G401.6 (cell line): Measurements from ENCODE around the gene TGDS.
"Not testable (repeated sequence)": the region's sequence is repeated elsewhere in the genome, so short reads cannot be mapped to it uniquely, and the experiment has no call there.

Experiments used
- FAIRE-seq: peaks from 2 replicates; lab custom pipeline; 2012; peaks lifted over from hg19 to GRCh38; lab: Jason Lieb, UNC

The TGDS gene

DNA sequence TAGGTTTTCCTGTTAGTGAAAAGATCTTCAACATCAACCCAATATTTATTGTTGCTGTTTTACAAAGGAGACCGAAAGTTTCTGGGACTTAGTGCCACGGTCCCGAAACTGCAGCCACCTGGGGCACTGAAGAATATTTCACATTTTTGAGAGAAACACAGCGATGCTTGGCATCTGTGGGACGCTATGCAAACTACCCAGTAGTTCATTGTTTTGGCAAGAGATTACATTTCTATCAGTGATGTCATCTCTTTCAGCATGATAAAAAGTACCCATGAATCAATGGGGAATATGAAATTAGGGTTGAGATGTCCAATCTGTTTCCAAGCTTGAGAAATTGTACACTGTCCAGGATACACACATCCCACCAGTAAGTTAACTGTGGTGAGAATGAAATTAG lies 43.9 kb downstream of the TGDS start:
- no peak for FAIRE-seq

- no peak for FAIRE-seq
These were observed 45.8 kb downstream of the TGDS start for GRCh38 chr13:94550062-94550738.

- FAIRE-seq = peak; percentile 94
These were observed 46.5 kb downstream of the TGDS start for GRCh38 chr13:94549232-94550061.

DNA sequence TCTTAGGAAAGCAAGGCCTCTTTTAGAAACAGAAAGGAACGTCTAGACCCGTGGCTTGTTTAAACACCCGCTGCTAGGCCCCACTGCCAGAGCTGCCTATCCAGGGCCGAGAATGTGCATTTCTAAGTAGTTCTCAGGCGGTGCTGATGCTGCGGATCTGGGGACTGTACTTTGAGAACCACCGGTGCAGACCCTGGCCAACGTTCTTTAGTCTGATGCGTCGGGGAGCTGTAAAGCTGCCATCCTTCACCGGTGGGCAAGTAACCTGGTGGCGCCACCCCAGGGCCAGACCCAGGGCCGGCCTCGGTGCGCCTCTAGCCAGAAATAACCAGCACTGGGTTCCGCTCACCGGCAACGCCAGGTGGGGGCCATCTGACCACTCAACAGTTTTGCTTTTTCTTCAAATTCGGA lies 47.1 kb downstream of the TGDS start:
- no peak for FAIRE-seq

- no peak for FAIRE-seq
These were observed 47.6 kb downstream of the TGDS start for GRCh38 chr13:94548382-94548781.

DNA sequence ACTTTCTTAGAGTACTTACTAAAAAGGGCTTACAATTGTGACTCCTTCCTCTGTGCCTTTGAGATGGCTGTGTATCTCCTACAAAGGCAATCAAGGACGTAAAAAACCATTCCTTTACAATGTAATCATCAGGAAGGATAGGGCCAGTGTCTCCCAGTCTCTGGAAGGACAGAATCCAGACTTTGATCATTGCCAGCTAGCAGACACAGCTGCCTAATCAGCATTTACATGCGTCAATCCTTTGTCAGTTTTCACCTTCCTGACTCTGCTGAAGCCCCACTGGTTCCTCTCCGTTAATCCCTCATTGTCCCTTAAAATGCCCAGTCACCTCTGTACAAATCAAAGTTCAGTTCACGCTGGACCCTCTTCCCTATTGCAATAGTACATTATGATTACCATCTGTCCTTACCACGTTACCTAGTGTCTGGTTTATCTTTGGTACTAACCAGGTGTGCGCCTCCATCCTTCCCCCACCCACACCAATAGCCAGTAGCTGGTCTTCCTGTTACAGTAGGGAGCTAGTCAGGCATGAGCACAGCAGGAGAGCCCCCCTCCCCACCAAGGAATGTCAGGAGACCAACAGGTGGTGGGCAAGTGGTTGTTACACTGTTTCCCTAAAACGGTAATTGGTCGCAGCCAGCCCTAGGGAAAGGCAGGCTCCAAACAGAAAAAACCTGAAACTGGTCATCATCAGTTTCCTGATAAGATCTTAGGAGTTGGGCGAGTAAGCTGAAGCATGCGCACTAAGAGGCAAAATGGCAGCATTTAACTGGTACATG lies 49.7 kb downstream of the TGDS start:
- FAIRE-seq = no peak

DNA sequence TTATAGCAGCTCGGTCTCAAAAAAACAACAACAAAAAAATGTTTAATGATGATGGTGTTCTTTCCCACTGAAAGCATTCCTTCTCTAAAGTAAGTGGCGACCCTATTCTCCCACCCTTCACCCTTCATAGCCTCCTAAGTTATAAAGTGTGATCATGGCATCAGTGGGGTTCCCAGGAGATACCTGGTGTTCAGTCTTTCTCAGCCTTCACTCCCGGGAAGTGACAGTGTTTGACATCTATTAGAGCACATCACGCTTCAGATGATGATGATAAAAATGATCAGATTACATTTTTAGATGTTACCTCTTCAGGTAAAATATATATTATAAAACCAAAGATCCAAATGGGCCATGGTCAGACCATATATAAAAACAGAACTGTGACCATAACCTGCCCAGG lies 51.0 kb downstream of the TGDS start:
- FAIRE-seq = no peak

DNA sequence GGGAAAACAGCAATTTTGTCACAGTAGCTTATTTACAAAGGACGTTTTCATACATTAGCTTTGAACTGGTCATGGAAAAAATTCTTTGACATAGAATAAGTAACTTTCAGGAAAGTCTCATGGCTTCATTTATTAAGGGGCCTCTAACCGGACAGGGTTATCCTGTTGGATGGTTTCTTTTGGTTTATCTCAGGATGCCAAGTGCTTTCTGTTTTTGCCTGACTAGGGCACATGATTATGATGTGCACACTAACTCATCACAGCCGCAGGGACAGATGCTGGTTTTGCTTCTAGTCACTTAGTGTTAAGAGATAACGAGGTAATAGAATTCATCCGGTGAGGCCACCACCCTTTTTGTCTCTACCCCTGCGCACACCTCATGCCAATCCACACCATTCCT lies 53.0 kb downstream of the TGDS start:
- no peak for FAIRE-seq

- FAIRE-seq = no peak
These were observed 58.0 kb downstream of the TGDS start for GRCh38 chr13:94537740-94538630.

DNA sequence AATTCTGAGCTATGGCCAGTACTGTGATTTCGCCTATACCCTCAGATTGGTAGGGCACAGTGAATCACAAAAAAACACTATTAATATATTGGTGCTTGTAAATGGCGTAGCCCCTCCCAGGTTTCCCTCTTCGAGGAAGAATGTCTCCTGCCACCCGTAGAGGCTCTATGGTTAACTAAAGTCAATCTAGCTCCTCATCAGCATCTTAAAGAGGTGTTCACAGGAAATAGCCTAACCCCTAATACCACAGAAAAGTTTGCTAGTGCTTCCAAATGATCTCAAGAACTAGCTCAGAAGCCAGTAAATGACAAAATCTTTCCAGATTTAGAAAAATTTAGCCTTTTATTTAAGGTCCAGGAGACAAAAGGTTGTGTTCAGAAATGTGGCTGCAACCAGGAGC lies 60.2 kb downstream of the TGDS start:
- no peak for FAIRE-seq

- no peak for FAIRE-seq
These were observed 60.7 kb downstream of the TGDS start for GRCh38 chr13:94535231-94535630.

GRCh38 chr13:94534166-94534565 lies 61.8 kb downstream of the TGDS start:
- no peak for FAIRE-seq

DNA sequence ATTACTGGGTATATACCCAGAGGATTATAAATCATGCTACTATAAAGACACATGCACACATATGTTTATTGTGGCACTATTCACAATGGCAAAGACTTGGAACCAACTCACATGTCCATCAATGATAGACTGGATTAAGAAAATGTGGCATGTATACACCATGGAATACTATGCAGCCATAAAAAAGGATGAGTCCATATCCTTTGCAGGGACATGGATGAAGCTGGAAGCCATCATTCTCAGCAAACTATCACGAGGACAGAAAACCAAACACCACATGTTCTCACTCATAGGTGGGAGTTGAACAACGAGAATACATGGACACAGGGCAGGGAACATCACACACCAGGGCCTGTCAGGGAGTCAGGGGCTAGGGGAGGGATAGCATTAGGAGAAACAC lies 63.7 kb downstream of the TGDS start:
- not testable (repeated sequence) for FAIRE-seq

DNA sequence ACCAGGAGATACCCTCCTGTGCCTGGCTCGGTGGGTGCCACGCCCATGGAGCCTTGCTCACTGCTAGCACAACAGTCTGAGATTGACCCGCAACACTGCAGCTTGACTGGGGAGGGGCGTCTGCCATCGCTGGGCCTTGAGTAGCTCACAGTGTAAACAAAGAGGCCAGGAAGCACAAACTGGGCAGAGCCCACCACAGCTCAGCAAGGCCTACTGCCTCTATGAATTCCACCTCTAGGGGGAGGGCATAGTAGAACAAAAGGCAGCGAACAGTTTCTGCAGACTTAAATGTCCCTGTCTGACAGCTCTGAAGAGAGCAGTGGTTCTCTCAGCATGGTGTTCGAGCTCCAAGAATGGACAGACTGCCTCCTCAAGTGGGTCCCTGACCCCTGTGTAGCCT lies 69.0 kb downstream of the TGDS start:
- FAIRE-seq = not testable (repeated sequence)

GRCh38 chr13:94525781-94526180 lies 70.2 kb downstream of the TGDS start:
- no peak for FAIRE-seq

DNA sequence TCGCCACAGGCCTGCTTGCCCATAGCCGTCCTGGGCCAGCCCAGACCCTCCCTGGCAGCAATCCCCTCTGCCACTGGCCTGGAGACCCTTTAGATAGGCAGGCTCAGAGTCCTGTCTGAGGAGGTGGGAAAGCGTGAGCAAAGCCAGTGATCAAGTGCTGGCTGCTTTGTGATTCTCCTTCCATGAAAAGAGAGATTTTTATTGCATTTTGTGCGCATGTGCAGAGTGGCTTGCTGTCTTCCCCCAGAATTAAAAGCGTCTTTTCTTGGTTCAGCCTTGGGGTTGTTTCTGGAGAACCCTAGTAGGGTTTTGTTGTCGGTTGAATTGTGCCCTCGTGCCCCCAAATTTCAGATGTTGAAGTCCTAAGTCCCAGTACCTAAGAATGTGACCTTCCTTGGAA lies 71.5 kb downstream of the TGDS start:
- no peak for FAIRE-seq
